CD4-positive, alpha-beta memory T cell (primary cell): ENCODE measurements around the gene CFAP161. TPM values are rescaled to one million over a fixed set of nuclear protein-coding genes. Genes with fewer than 3 reads are reported as not detected.

Source experiments
- polyA plus RNA-seq, 2 donors: library from polyadenylated mRNA; unstranded; fragments of 300-500 nt; fragmentation: Illumina TruSeq; gene quantifications; one replicate each; pipeline ENCODE4 v1.2.3, GENCODE V29; 2021
- total RNA-seq, 2 experiments: library from RNA; stranded (reverse); gene quantifications; one replicate each; pipeline ENCODE4 v1.2.3, GENCODE V29; 2021

CFAP161 gene
- total and polyA plus RNA-seq, 4 experiments from 2014 or later: not detected

Other genes with a start within 250 kb of the CFAP161 start
- 10 to 100 TPM; 43.3 to 44.6 TPM for gene MESD, start 144.5 kb upstream of the CFAP161 start, total RNA-seq
- 10 to 100 TPM; 32.2 to 35.7 TPM for gene MESD, start 144.5 kb upstream of the CFAP161 start, polyA plus RNA-seq
- 10 to 100 TPM; 29.7 to 29.8 TPM for gene TLNRD1, start 133.3 kb upstream of the CFAP161 start, total RNA-seq
- gene TLNRD1, start 133.3 kb upstream of the CFAP161 start, polyA plus RNA-seq: 1 to 10 TPM; 2.4 to 5.2 TPM
- 100 to 1,000 TPM; 392 to 400 TPM for gene IL16, start 62.6 kb downstream of the CFAP161 start, total RNA-seq
- 100 to 1,000 TPM; 190 to 332 TPM for gene IL16, start 62.6 kb downstream of the CFAP161 start, polyA plus RNA-seq
- gene STARD5, start 189.9 kb downstream of the CFAP161 start, total RNA-seq: 1 to 10 TPM; 5.0 to 8.0 TPM
- 1 to 10 TPM; 1.9 to 3.9 TPM for gene STARD5, start 189.9 kb downstream of the CFAP161 start, polyA plus RNA-seq
- not detected for gene TMC3, start 239.9 kb downstream of the CFAP161 start, total RNA-seq
- gene TMC3, start 239.9 kb downstream of the CFAP161 start, polyA plus RNA-seq: under 1 TPM in 1 of 2 donors, not detected in 1; 0.05 TPM